Progenitor cell of endocrine pancreas (in vitro differentiated cells): ENCODE results near the gene CEBPA. TPM values are rescaled to one million over a fixed set of nuclear protein-coding genes. Genes with fewer than 3 reads are reported as not detected.

ENCODE experiments used
- DNase-seq: peaks from one replicate; pipeline ENCODE4 v3.0.0; 2021; ENCODE audit warnings: low spot score; ENCODE audit not compliant: unreplicated experiment
- H3K27ac Mint-ChIP-seq: 2 replicates; pipeline ENCODE4 v1.8.0; 2021; ENCODE audit warnings: mild to moderate bottlenecking, moderate library complexity, mixed read lengths
- H3K27me3 Mint-ChIP-seq: 2 replicates; pipeline ENCODE4 v1.8.0; 2021; ENCODE audit warnings: mixed read lengths
- H3K36me3 Mint-ChIP-seq: 2 replicates; pipeline ENCODE4 v1.8.0; 2022; ENCODE audit warnings: mixed read lengths; ENCODE audit not compliant: insufficient read depth
- H3K4me1 Mint-ChIP-seq: 2 replicates; pipeline ENCODE4 v1.8.0; 2021; ENCODE audit warnings: low read depth, mixed read lengths
- H3K4me3 Mint-ChIP-seq: 2 replicates; pipeline ENCODE4 v1.8.0; 2021; ENCODE audit warnings: low read depth, mild to moderate bottlenecking, moderate library complexity, mixed read lengths
- H3K9me3 Mint-ChIP-seq: 2 replicates; pipeline ENCODE4 v1.8.0; 2021; ENCODE audit warnings: low read depth, mixed read lengths
- total RNA-seq: library from RNA; stranded (reverse); gene quantifications from 2 replicates; pipeline ENCODE4 v1.2.1, GENCODE V29; 2021
- TF ChIP-seq, protein P1 (sequence below): fragments of 200-600 bp; sonication (generic); IDR thresholded peaks from one replicate; pipeline ENCODE4 v1.5.0; 2021; ENCODE audit warnings: antibody characterized with exemption, mild to moderate bottlenecking; ENCODE audit not compliant: unreplicated experiment

Gene CEBPA
- total RNA-seq, 1 donor from 2014 or later, result 12.3 TPM

DNA sequence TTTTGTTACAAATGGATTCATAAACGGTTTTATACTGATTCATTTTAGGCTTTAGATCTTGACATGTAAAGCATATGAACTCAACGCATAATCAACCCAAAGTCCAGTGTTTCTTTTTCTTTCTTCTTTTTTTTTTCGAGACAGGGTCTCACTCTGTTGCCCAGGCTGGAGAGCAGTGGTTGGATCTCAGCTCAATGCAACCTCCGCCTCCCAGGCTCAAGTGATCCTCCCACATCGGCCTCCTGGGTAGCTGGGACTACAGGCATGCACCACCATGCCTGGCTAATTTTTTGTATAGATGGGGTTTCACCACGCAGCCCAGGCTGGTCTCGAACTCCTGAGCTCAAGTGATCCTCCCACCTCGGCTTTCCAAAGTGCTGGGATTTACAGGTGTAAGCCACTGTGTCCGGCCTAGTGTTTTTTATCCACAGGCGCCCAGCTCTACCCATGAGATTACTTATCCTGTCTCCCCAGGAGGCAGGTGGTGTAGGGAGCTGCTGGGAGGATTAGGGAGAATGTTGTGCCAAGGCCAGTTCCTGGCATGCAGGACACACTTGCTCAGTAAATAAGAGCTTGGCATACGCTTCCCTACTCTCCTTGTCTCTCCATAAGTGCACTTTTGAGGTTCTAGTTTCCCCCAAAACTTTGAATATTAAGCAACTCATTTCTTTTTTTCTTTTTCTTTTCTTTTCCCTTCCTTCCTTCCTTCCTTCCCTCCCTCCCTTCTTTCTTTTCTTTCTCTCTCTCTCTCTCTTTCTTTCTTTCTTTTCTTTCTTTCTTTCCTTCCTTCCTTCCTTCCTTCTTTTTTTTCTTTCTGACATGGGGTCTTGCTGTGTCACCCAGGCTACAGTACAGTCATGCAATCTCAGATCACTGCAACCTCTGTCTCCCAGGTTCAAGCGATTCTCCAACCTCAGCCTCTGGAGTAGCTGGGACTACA is 4.8 kb upstream of the CEBPA start:
- TF ChIP-seq, protein P1, sequence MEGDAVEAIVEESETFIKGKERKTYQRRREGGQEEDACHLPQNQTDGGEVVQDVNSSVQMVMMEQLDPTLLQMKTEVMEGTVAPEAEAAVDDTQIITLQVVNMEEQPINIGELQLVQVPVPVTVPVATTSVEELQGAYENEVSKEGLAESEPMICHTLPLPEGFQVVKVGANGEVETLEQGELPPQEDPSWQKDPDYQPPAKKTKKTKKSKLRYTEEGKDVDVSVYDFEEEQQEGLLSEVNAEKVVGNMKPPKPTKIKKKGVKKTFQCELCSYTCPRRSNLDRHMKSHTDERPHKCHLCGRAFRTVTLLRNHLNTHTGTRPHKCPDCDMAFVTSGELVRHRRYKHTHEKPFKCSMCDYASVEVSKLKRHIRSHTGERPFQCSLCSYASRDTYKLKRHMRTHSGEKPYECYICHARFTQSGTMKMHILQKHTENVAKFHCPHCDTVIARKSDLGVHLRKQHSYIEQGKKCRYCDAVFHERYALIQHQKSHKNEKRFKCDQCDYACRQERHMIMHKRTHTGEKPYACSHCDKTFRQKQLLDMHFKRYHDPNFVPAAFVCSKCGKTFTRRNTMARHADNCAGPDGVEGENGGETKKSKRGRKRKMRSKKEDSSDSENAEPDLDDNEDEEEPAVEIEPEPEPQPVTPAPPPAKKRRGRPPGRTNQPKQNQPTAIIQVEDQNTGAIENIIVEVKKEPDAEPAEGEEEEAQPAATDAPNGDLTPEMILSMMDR, result no peak
- Mint-ChIP-seq H3K9me3 (no peaks in the 10 kb centered on the region), H3K27ac (no peak overlapping the region)

DNA sequence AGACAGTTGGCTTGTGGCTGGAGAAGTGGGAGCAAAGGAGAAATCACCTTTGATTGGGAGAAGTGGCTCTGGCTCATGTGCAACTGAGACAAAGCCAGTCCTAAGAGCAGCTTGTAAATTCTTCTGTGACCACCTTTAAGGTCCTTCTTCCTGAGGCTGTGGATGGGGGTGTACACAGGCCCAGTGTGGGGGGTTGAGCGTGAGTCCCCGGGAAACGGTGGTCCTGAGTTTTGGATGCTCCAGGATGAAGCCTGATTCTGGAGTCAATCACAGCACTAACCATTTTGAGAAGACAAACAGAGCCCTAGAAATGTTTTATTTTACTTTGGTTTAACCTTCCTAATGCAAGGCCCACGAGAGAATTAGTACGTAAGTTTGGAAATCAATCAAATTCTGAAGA is 3.9 kb upstream of the CEBPA start:
- no peak for DNase-seq
- no peaks in the 10 kb centered on the region for H3K36me3 Mint-ChIP-seq
- peaks cover 3% of the 10 kb centered on the region for H3K27me3 Mint-ChIP-seq
- TF ChIP-seq, protein P1, result no peak
- H3K4me1 Mint-ChIP-seq, result peaks cover 28% of the 10 kb centered on the region
- no peak overlapping the region for H3K4me3 Mint-ChIP-seq
- H3K27ac Mint-ChIP-seq, result no peak overlapping the region
- H3K9me3 Mint-ChIP-seq, result no peaks in the 10 kb centered on the region

More for the DNA sequence above, 4.8 kb upstream of the CEBPA start:
- no peaks in the 10 kb centered on the region for H3K36me3 Mint-ChIP-seq
- no peak for DNase-seq
- peaks cover 3% of the 10 kb centered on the region for H3K27me3 Mint-ChIP-seq
- no peak overlapping the region for H3K4me3 Mint-ChIP-seq
- H3K4me1 Mint-ChIP-seq, result peaks cover 28% of the 10 kb centered on the region

DNA sequence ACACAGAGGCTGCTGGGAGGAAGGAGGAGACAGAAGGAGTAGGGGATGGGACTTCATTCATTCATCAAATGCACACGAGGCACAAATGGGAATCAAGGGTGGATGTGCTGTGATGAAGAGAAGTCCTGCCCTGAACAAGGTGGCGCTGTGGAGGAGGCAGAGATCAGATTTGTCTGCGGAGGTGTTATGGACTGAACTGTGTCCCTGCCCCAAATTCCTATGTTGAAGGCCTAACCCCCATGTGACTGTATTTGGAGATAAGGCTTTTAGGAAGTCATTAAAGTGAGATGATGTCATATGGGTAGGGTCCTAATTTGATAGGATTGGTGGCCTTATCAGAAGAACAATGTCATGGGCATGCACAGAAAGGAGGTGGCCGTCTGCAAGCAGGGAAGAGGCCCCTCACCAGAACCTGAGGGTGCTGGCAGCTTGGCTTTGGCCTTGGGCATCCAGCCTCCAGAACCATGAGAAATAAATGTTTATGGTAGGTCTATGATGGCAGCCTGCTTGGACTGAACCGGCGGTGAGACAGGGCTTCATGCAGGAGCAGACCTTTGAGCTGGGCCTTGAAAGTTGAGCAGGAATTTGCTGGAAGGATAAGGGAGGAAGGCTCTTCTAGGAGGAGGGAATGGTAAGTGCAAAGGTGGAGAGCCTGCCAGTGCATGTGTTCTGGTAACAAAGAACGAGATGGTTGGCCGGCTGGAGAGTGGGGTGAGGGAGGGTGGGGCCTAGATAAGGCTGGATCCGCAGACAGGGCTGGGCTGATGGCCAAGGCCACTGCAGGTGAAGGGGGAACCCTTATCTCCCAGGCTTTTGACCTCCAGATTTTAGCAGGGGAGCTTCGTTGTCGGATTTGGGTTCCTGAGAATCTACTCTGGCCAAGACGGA is 2.7 kb upstream of the CEBPA start:
- TF ChIP-seq, protein P1, result no peak
- no peak for DNase-seq
- Mint-ChIP-seq H3K9me3 (no peaks in the 10 kb centered on the region), H3K4me3 (peak overlapping the region; percentile 76), H3K36me3 (no peaks in the 10 kb centered on the region), H3K4me1 (peaks cover 27% of the 10 kb centered on the region), H3K27me3 (peaks cover 6% of the 10 kb centered on the region), H3K27ac (peak overlapping the region; percentile 67)

DNA sequence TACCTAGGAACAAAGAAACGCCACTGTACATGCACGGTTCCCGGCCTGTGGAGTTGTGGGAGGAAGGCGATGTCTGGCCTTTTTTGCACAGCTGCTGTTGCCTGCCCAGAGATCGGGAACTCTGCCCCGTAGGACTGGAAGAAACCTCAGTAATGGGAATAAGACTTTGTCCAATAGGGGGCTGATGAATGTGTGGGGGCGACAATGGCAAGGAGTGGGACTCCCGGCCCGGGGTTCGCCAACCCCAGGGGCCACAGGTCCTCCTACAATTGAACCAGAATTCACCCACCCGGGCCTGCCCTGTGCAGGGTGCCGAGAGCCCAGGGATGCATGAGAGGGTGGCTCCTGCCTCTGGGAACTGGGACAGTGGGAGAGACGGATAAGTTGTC is 2.0 kb upstream of the CEBPA start:
- TF ChIP-seq, protein P1, result no peak
- DNase-seq, result no peak
- Mint-ChIP-seq H3K4me3 (peak overlapping the region; percentile 76), H3K27ac (peak overlapping the region; percentile 73), H3K4me1 (peaks cover 29% of the 10 kb centered on the region), H3K9me3 (no peaks in the 10 kb centered on the region), H3K36me3 (no peaks in the 10 kb centered on the region), H3K27me3 (peaks cover 6% of the 10 kb centered on the region)

DNA sequence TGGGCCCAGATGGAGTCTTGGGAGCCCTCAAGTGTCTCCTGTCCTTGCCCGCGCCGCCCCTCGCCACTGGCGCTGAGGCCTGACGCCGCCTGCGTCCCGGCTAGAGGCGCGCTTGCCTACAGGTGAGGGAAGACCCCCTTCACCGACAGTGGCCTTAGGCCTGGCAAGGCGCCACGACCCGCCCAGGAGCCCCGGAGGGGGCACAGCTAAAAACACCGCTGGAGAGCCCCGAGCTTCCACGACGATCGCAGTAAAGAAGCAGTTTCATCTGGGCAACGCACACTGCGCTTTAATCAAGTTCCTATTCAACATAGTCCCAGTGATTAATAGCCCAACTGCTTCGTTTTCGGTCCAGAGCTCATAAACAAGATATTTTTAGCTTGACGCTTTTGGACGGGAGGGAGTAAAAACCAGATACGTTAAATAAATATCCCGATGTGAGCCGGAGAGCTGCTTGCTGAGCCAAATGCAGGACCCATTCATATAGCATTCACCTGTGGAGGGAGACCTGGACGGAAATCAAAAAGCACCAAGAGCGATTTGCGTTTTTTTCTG is 1.5 kb upstream of the CEBPA start:
- Mint-ChIP-seq H3K4me3 (peak overlapping the region; percentile 76), H3K27me3 (peaks cover 6% of the 10 kb centered on the region), H3K36me3 (no peaks in the 10 kb centered on the region), H3K9me3 (no peaks in the 10 kb centered on the region), H3K27ac (peak overlapping the region; percentile 73), H3K4me1 (peaks cover 34% of the 10 kb centered on the region)
- no peak for DNase-seq
- TF ChIP-seq, protein P1, result no peak
